GM21825 (cell line): ENCODE data around the gene RAB10.
"Not testable (repeated sequence)": the region's sequence is repeated elsewhere in the genome, so short reads cannot be mapped to it uniquely, and the experiment has no call there.

Source experiments
- ATAC-seq: cut with Tn5 transposase; IDR thresholded peaks from one replicate; pipeline ENCODE4 v1.9.1; 2021; ENCODE audit warnings: mild to moderate bottlenecking, moderate library complexity; ENCODE audit not compliant: unreplicated experiment

Gene RAB10

GRCh38 chr2:26086779-26087178 is 52.9 kb downstream of the RAB10 start:
- ATAC-seq: no peak

DNA sequence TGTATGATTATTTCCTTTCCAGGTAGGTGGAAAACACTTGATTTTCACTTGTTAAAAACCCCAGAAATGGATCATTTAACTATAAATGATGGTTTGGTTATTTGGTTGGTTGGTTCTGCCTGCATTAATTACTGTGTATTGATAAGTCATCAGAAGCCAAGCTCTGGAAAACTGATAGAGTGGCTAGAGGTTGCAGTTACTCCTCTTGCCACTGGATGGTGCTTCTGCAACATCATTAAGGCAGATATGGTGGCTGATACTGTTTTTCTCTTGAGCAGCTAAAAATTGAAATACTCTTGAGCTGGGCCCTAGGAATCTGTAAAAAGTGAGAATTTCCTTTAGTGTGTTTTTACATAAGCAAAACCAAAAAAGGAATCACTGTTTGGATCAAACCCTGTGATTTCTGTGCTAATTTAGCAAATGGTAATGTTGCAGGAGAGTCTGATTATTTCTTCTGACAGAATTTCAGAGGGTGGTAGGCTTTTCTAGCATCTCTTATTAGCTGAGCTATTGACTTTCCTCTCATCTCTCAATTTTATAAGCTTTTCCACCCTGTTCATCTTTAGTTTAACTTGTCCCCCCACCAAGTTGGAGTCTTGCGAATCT is 54.3 kb downstream of the RAB10 start:
- no peak for ATAC-seq

- not testable (repeated sequence) for ATAC-seq
Observed at GRCh38 chr2:26088931-26089330, 55.0 kb downstream of the RAB10 start.

- ATAC-seq: no peak
Observed at GRCh38 chr2:26089337-26089736, 55.5 kb downstream of the RAB10 start.

DNA sequence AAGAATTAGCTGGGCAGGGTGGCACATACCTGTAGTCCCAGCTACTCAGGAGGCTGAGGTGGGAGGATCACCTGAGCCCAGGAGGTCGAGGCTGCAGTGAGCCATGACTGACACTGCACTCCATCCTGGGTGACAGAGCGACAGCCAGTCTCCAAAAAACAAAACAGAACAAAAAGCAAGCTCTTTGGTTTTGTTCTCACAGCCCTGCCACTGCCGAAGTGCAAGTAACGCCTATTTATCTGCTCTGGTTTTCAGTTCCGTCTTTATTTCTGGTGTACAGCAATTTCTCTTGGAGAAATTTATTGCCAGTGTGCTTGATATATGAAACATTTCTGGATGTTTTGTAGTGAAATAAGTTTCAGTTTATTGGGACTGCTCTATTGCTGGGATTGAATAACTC is 61.9 kb downstream of the RAB10 start:
- no peak for ATAC-seq

DNA sequence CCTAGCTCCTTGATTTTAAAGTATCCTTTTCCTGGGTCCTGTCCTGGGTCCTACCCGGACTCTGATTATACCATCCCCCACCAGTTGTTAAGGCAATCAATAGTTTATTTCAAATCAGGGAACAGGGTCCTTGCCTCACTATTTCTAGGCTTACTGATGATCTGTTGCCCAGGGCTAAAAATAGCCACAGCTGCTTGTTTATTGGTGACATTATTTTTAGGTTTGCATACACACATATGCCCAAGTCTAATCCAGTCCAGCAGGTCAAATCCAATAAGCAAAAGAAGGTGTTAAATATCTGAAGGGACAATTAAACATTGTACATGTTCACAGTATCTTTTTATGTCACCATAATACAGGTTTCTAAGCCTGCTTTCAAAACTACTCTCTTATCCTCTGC is 66.0 kb downstream of the RAB10 start:
- no peak for ATAC-seq

GRCh38 chr2:26100384-26100783 is 66.5 kb downstream of the RAB10 start:
- no peak for ATAC-seq

GRCh38 chr2:26103752-26104151 is 69.9 kb downstream of the RAB10 start:
- no peak for ATAC-seq

GRCh38 chr2:26108701-26109100 is 74.8 kb downstream of the RAB10 start:
- not testable (repeated sequence) for ATAC-seq

DNA sequence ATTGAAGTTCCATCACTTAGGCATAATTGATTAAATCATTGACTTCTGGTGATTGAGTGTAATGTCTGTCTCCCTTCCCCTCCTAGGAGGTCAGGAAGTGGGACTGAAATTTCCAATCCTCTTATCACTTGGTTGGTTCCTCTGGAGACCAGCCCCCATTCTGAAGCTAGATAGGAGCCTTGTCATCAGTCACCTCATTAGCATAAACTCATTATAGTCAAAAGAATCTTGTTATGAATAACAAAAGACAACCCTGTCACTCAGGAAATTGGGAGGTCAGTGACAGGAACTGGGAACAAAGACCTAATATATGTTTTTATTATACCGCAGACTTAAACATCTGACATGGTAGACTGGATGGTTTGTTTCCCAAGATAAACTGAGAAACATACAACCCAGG is 78.3 kb downstream of the RAB10 start:
- ATAC-seq: no peak

DNA sequence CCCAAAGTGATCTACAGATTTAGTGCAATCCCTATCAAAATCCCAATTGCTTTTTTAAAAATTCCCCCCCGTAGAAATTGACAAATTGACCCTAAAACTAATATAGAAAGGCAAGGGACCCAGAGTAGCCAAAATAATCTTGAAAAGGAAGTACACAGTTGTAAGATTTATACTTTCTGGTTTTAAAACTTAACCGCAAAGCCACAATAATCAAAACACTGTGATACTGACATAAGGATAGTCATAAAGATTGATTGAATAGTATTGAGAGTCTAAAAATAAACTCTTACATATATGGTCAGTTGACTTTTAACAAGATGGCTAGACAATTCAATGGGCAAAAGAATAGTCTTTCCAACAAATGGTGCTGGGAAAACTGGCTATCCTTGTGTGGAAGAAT is 80.3 kb downstream of the RAB10 start:
- no peak for ATAC-seq

DNA sequence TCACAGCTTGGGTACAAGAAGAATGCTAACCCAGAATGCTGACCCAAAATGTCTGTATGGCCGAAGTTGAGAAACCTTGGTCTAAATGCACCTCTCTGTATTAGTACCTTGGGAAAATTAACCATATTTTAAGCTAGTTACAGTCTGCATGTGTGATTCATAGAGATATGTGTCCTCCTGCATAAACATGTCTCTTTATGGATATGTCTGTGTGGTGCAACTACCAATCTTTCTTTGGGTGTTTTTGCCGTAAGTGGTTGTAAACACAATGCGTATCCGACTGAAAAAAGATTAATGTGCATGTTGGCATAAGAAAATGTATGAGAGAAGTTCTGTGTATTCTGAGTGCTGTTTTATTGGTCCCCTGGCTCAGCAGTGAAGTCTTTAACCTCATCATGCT is 84.8 kb downstream of the RAB10 start:
- no peak for ATAC-seq

DNA sequence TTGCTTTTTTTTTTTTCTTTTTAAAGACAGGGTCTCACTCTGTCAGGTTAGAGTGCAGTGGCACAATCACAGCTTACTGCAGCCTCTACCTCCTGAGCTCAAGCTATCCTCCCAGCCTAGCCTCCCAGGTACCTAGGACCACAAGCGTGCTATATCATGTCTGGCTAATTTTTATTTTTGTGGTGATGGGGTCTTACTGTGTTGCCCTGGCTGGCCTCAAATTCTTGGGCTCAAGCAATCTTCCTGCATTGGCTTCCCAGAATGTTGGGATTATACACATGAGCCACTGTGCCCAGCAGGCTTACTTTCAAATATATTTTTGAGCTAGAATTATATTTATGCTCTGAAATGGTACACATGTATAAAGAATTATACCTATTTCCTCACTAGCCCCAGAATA is 85.6 kb downstream of the RAB10 start:
- no peak for ATAC-seq

DNA sequence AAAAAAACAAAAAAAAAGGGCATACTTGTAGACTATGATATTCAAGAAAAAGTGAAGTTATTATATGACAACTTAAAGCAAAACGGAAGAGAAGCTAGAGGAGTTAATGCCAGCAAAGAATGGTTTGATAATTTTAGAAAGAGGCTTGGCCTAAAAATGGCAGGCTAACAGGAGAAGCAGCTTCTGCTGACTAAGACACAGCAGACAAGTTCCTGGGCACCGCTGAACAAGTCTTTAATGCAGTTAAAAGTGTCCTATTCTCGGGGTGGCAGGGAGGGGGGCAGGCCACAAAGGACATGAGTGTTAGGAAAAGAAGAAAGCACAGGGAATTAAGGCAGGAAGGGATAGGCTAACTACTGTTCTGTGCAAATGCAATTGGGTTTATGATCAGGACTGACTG is 88.7 kb downstream of the RAB10 start:
- ATAC-seq: no peak

DNA sequence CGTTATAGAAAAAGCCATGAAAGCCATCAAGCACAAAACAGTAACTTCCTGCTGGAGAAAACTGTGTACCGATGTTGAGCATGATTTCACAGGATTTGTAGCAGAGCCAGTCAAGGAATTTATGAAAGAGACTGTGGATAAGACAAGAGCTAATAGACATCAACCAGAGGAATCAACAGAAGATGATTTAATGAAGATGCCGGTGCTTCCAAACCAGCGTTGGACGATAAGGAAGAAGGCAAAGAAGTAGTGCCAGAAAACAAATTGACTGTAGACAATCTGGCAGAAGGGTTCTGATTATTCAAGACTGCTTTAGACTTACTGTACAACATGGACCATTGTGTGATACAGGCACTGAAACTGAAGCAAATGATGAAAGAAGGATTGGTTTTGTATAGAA is 89.5 kb downstream of the RAB10 start:
- ATAC-seq: no peak

GRCh38 chr2:26126074-26126473 is 92.2 kb downstream of the RAB10 start:
- no peak for ATAC-seq

DNA sequence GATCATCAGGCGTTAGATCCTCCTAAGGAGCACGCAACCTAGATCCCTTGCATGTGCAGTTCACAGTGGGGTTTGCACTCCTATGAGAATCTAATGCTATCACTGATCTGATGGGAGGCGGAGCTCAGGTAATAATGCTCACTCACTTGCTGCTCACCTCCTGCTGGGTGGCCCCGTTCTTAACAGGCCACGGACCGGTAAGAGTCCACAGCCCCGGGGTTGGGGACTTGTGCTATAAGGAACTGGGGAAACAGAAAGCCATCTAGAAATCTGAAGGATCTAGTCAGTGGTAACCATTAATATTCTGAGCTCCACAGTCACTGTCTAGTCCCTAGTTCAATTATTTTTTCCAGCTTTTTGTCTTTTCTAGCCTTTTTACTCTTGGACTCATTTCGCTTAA is 94.3 kb downstream of the RAB10 start:
- no peak for ATAC-seq

GRCh38 chr2:26130763-26131162 is 96.9 kb downstream of the RAB10 start:
- no peak for ATAC-seq

GRCh38 chr2:26136451-26136850 is 102.6 kb downstream of the RAB10 start:
- no peak for ATAC-seq

- ATAC-seq: no peak
Observed at GRCh38 chr2:26139269-26140183, 105.6 kb downstream of the RAB10 start.

GRCh38 chr2:26141145-26141769 is 107.4 kb downstream of the RAB10 start:
- no peak for ATAC-seq

DNA sequence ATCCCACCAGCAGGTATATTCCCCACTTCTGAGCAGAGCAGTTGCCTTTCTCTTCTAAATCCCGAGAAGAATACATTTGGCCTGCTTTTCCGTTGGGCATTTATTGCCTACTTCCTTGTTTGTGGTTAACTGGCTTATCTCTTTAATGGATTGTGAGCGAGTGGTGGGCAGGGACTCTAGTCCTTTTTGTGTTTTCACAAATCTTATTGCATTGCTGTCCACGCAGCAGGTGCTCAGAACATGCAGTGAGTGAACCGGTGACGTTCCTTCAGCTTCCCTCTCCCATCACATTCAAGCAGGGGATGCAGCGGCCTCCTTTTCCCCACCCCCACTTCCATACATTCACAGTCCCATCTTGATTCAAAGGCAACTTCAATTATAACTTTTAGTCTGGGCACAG is 110.1 kb downstream of the RAB10 start:
- ATAC-seq: no peak
